ENCODE measurements around the gene ZNF665. TPM values are rescaled to one million over a fixed set of nuclear protein-coding genes. Genes with fewer than 3 reads are reported as not detected.
"Not testable (repeated sequence)": the region's sequence is repeated elsewhere in the genome, so short reads cannot be mapped to it uniquely, and the experiment has no call there.

ZNF665 gene
- total RNA-seq, 2 donors from 2014 or later = 7.6 to 8.6 TPM

GRCh38 chr19:53212703-53213320 lies 19.7 kb upstream of the ZNF665 start:
- Histone ChIP-seq H3K36me3 (ENCODE audit: control insufficient read depth, insufficient read depth, low read length) (no peaks in the 10 kb centered on the region), H3K27ac (ENCODE audit: low read depth, low read length) (no peak overlapping the region), H3K4me1 (ENCODE audit: control insufficient read depth, insufficient read depth, low read length) (no peaks in the 10 kb centered on the region), H3K4me3 (ENCODE audit: low read length) (peak overlapping the region; percentile 21), H3K9me3 (ENCODE audit: control insufficient read depth, low read length) (peaks cover 91% of the 10 kb centered on the region), H3K27me3 (ENCODE audit: control insufficient read depth, insufficient read depth, low read length, poor library complexity, severe bottlenecking) (no peaks in the 10 kb centered on the region), H3K9ac (ENCODE audit: extremely low read depth, low read length, poor library complexity, severe bottlenecking) (no peak overlapping the region)
- DNase-seq = no peak
- Mint-ChIP-seq H3K9me3 (peaks cover 97% of the 10 kb centered on the region), H3K4me1 (no peaks in the 10 kb centered on the region), H3K27me3 (ENCODE audit: insufficient read depth) (peaks cover 3% of the 10 kb centered on the region), H3K4me3 (no peak overlapping the region), H3K27ac (no peak overlapping the region), H3K36me3 (ENCODE audit: low read depth) (peaks cover 65% of the 10 kb centered on the region)
- TF ChIP-seq, protein P1, sequence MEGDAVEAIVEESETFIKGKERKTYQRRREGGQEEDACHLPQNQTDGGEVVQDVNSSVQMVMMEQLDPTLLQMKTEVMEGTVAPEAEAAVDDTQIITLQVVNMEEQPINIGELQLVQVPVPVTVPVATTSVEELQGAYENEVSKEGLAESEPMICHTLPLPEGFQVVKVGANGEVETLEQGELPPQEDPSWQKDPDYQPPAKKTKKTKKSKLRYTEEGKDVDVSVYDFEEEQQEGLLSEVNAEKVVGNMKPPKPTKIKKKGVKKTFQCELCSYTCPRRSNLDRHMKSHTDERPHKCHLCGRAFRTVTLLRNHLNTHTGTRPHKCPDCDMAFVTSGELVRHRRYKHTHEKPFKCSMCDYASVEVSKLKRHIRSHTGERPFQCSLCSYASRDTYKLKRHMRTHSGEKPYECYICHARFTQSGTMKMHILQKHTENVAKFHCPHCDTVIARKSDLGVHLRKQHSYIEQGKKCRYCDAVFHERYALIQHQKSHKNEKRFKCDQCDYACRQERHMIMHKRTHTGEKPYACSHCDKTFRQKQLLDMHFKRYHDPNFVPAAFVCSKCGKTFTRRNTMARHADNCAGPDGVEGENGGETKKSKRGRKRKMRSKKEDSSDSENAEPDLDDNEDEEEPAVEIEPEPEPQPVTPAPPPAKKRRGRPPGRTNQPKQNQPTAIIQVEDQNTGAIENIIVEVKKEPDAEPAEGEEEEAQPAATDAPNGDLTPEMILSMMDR (conservative IDR thresholded peaks at IDR 0.05) = no peak
- 83 to 93% methylated on average over 1 to 2 of the region's 2 CpGs for WGBS, 2 experiments (ENCODE audit: insufficient coverage in 1 of 2, insufficient read length in 1 of 2)

- not testable (repeated sequence) for H3K27ac ChIP-seq (ENCODE audit: low read depth, low read length); H3K4me3 ChIP-seq (ENCODE audit: low read length); DNase-seq; H3K9ac ChIP-seq (ENCODE audit: extremely low read depth, low read length, poor library complexity, severe bottlenecking); H3K4me3 Mint-ChIP-seq; H3K27me3 ChIP-seq (ENCODE audit: control insufficient read depth, insufficient read depth, low read length, poor library complexity, severe bottlenecking); H3K4me1 ChIP-seq (ENCODE audit: control insufficient read depth, insufficient read depth, low read length); H3K27ac Mint-ChIP-seq; H3K27me3 Mint-ChIP-seq (ENCODE audit: insufficient read depth); H3K4me1 Mint-ChIP-seq; H3K36me3 ChIP-seq (ENCODE audit: control insufficient read depth, insufficient read depth, low read length)
- H3K36me3 Mint-ChIP-seq (ENCODE audit: low read depth) = peaks cover 75% of the 10 kb centered on the region
- 80 to 85% methylated on average over 1 to 2 of the region's 3 CpGs for WGBS, 2 experiments (ENCODE audit: insufficient coverage in 1 of 2, insufficient read length in 1 of 2)
- peaks cover 80% of the 10 kb centered on the region for H3K9me3 ChIP-seq (ENCODE audit: control insufficient read depth, low read length)
- H3K9me3 Mint-ChIP-seq = peaks cover 100% of the 10 kb centered on the region
Observed at GRCh38 chr19:53211554-53211953, 18.4 kb upstream of the ZNF665 start.

DNA sequence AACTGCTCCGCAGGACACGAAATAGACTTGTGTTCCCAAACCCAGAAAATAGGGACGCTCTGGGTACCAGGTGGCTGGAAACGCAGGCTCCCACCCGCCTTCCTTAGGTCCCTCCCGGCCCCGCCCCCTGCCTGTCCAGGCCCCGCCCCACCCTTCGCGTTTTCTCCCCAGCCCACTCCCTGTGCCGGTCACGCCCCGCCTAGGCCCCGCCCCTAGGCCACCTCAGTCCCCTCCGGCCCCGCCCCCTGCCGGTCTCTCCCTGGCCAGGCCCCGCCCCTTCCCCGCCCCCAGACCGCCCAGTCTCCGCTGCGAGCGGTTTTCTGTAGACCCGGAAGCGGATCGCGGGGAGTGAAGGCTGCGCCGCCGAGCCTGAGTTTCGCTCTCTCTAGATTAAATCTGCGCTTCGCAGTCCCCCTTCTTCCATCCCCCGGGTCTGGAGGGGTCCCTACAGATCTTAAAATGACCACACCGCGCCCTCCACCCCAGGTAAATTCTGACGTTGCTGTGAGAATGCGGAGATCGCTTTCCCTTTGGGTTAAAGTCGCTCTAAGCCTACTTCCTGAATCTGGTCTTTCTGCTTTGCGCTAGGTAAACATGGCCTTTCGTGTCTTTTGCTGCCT lies 3.7 kb upstream of the ZNF665 start:
- Mint-ChIP-seq H3K27ac (peak overlapping the region; percentile 98), H3K36me3 (ENCODE audit: low read depth) (peaks cover 37% of the 10 kb centered on the region), H3K9me3 (peaks cover 45% of the 10 kb centered on the region), H3K4me3 (peak overlapping the region; percentile 98), H3K4me1 (peaks cover 10% of the 10 kb centered on the region), H3K27me3 (ENCODE audit: insufficient read depth) (peaks cover 15% of the 10 kb centered on the region)
- Histone ChIP-seq H3K4me3 (ENCODE audit: low read length) (peak overlapping the region; percentile 91), H3K9ac (ENCODE audit: extremely low read depth, low read length, poor library complexity, severe bottlenecking) (peak overlapping the region; percentile 78), H3K9me3 (ENCODE audit: control insufficient read depth, low read length) (peaks cover 37% of the 10 kb centered on the region), H3K27me3 (ENCODE audit: control insufficient read depth, insufficient read depth, low read length, poor library complexity, severe bottlenecking) (no peaks in the 10 kb centered on the region), H3K4me1 (ENCODE audit: control insufficient read depth, insufficient read depth, low read length) (no peaks in the 10 kb centered on the region), H3K27ac (ENCODE audit: low read depth, low read length) (no peak overlapping the region), H3K36me3 (ENCODE audit: control insufficient read depth, insufficient read depth, low read length) (no peaks in the 10 kb centered on the region)
- TF ChIP-seq, protein P1 (conservative IDR thresholded peaks at IDR 0.05) = no peak
- WGBS, 2 experiments (ENCODE audit: insufficient coverage in 1 of 2, insufficient read length in 1 of 2) = 8 to 27% methylated on average over 21 to 42 of the region's 42 CpGs
- peak; percentile 99 for DNase-seq
